Activated CD4-positive, alpha-beta T cell treated with anti-CD3 and anti-CD28 coated beads, Interleukin-2, Interleukin-6, amounts not matched to agents 100 ng/mL and 50 ng/mL, durations not matched to agents 16 hours and 8 hours (primary cell): ENCODE results near the gene TNNT3.
"Not testable (repeated sequence)": the region's sequence is repeated elsewhere in the genome, so short reads cannot be mapped to it uniquely, and the experiment has no call there.

Source experiments
- DNase-seq: peaks from one replicate; pipeline ENCODE4 v3.0.0-alpha.2; 2020

Gene TNNT3

DNA sequence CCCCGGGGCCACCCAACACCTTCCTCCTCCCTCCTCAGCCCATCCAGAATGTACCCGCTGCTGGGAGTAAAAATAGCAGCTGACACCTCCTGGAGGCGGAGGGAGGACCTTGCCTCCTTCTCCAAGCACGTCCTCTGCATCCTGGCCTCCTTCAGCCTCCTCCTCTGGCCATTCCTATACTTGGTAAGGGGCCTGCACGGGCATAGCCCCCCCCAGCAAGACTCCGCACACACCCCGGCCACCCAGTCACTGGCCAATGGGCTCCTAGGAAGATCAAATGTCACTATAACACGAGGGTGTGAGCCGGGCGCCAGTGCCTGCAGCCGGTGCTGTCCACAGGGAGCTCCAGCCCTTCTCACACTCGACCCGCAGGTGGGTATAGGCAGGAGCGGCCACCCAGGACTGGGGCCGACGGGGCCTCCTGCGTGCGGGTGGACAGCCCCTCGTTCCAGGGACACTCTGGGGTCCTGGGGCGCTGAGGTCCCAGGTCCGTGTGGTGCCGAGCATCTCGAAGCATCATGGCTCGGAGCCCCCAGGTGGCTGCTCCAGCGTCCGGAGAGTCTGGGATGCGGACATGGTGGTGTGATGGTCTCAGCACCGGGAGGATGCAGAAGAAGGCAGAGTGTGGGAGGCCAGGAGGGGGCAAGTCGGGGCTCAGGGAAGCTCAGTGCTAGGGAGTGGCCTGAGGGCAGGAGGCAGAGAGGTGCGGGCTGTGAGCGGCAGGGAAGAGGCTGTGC is at the start of gene TNNT3:
Gene TNNT3 (plus strand): TSS at position 313 of the 737 bp plus-strand sequence. CDS start 3,172 bp downstream, outside the sequence.
- DNase-seq = no peak

DNA sequence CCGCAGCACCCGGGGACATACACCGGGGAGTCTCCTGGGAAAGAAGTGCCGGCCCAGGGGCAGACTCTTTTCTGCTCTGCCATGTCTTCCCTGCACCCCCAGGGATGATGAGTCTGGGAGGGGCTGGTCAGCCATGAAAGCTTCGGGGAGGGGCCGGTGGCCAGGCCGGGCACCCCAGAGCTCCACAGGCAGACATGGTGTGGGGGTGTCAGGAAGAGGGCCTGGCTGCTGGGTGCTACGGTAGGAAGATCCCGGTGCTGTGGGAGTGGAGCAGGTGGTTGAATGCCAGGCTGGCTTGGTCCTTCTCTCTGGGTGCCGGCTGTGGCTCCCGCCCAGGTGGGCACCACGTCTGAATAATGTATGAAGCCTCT is 49.2 kb upstream of the TNNT3 start:
- no peak for DNase-seq

DNA sequence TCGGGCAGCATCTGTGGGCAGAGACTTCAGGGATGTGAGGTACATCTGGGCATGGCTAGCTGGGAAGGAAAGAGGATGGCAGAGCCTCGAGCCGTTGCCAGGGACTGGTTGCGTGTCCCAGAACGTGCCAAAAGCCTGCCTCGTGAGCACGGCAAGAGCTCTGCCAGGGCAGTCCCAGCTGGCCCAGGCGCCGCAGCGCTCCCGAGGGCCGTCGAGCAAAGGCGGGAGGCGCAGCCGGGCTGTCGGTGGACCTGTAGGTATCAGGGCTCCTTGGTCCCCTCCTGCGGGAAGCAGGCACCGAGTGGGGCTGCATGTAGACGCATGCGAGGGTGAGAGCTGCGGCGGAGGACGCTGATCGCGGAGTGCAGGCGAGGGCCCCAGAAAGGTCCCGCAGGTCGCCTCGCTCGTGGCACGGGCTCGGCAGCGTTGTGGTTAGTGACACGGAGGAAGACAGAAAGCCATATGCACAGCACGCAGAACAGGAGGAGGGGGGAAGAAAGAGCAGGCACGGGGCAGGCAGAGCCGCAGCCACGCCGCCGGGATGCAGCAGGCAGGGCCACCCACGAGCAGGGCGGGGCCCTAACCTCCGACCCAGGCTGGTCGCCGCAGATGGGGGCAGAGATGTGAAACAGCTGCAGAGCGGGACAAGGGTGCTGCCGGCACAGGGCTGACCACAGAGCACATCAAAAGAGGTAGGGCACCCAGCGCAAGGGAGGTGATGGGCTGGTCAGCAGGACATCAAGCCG is 48.6 kb upstream of the TNNT3 start:
- peak; percentile 33 for DNase-seq

DNA sequence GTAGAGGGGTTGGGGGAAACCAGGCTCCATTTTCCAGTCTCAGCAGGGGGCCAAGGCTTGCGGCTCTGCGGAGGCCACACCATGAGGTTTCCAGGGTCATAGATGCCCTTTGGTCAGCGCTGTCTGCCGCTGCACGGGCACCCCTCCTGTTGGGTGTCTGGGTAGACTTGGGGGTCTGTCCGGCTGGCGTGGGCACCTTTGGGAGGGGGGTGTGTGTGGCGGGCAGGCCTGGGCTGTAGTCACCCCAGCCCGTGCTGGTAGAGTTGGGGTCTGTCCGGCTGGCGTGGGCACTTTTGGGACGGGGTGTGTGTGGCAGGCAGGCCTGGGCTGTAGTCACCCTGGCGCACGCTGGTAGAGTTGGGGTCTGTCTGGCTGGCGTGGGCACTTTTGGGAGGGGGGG is 48.0 kb upstream of the TNNT3 start:
- DNase-seq = no peak

DNA sequence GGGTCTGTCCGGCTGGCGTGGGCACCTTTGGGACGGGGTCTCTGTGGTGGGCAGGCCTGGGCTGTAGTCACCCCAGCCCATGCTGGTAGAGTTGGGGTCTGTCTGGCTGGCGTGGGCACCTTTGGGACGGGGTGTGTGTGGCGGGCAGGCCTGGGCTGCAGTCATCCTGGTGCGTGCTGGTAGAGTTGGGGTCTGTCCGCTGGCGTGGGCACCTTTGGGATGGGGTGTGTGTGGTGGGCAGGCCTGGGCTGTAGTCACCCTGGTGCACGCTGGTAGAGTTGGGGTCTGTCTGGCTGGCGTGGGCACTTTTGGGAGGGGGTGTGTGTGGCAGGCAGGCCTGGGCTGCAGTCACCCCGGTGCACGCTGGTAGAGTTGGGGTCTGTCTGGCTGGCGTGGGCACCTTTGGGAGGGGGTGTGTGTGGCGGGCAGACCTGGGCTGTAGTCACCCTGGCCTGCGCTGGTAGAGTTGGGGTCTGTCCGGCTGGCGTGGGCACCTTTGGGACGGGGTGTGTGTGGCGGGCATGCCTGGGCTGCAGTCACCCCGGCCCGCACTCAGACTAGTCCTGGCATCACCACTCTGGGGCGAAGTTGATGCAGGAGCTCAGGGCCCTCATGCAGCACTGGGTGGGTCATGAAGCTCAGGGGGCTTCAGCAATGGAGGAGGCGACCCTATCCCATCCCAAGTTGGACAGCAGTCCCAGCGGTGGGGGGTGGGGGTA is 47.1 kb upstream of the TNNT3 start:
- no peak for DNase-seq

DNA sequence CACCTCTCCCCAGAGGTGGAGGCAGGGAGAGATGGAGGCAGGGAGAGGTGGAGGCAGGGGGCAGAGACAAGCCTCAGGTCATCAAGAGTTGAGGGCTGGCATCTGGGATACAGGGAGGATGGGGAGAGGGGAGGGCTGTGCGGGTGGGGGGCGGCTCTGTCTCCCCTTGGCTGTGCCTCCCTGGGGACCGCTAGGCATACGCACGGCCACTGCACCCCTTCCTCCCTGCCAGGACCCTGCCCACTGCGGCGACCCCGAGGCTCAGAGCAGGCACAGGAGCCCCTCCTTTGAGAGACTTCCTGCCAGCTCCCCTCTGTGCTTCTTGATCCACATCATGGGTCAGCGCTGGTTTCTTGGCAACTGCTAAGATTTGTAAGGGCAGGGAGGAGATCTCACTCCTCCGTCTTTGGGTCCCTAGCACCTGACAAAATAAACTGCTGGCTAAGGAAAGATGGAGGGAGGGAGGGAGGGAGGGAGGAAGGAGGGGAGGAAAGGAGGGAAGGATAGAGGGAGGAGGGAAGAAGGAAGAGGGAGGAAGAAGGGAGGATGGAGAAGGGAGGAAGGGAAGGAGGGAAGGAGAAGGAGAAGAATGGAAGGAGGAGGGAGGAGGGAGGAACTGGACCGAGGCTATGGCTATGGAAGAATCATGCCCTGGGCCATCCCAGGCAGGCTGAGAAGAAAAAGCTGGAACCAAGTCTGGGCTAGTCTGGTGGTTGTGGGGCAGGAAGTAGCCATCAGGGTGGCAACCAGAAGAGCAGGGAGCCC is 46.3 kb upstream of the TNNT3 start:
- DNase-seq = no peak

DNA sequence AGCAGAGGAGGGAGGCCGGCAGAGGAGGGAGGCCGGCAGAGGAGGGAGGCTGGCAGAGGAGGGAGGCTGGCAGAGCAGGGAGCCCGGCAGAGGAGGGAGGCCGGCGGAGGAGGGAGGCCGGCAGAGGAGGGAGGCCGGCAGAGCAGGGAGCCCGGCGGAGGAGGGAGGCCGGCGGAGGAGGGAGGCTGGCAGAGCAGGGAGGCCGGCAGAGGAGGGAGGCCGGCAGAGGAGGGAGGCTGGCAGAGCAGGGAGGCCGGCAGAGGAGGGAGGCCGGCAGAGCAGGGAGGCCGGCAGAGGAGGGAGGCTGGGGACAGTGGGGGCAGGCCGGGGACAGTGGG is 45.7 kb upstream of the TNNT3 start:
- not testable (repeated sequence) for DNase-seq

DNA sequence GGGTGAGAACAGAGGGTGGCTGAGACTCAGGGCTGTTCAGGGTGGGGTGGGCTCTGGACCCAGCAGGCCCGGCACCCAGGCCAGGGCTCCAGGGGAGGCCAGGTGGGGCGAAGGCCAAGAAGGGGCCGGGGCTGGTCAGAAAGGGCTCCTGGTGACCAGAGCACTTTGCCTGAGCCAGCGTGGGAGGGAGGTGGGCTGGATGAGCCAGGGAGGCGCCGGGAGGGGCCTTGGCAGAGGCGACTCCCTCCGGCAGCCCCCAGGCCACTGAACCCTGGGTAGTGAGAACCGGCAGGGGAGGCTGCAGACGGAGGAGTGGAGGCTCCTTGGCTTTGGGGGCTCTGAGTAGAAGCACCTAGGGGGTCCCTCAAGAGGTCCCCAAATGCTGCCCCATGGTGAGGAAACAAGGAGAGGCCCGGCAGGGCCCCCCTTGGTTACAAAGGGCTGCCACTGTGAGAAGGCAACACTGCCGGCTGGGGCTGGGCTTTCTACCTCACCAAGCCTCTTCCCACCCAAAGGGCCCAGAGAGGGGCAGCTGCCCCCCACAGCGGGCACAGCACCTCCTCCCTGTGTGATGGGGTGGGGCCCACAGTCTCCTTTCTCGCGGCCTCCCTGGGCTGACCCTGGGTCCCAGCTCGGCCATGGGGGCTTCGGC is 44.9 kb upstream of the TNNT3 start:
- not testable (repeated sequence) for DNase-seq

DNA sequence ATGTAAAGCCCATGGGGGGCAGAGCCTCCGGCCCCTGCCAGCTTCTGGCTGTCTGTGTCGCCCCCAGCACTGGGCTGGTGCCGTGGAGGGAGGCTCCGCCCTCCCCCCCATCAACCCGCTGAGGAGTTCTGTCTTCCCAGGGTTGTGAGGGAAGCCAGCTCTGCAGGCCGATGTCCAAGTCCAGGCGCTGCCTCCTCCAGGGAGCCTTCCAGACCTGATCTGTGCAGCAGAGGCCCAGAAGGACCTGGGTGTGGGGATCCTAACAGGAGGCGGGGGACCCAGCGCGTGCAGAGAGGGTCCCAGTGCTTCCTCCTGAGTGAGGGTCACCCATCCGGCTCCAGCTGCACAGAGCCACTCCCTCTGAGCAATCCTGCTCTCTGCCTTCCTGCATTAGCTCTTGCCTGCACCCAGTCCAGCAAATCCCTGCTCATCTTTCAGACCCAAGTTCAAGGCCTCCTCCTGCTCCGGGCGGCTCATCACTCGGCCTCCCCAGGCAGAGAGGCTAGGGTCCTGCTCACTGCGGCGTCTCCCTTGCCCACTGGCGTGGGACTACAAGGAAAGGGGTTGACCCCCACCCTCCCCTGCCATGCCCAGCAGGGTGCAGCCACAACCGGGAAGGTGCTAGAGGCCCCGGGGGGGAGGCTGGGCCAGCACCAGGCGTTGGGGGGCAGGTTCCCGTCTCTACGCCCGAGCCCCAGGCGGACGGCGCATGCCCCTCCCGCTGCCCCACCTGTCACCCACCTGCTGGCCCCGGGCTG is 44.2 kb upstream of the TNNT3 start:
- no peak for DNase-seq

DNA sequence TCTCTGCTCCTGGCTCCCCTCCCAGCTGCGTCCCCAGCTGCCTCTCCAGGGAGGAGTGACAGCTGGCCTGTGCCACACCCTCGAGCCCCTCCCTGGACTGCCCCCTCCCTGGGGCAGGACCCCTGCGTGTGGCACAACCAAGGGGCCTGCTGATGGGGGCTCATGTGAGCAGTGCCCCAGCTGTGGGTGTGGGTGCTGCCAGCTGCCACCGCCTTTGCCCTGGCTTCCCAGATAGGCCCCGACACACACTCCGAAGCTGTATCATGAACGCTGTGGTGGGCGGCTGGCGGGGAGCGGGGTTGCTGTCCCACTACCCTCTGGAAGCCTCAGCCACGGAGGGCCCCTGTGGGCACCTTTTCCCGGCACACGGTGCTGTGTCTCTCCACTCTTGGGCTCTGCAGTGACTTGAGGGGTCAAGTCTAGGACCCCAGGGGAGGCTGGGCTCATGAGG is 43.6 kb upstream of the TNNT3 start:
- not testable (repeated sequence) for DNase-seq

DNA sequence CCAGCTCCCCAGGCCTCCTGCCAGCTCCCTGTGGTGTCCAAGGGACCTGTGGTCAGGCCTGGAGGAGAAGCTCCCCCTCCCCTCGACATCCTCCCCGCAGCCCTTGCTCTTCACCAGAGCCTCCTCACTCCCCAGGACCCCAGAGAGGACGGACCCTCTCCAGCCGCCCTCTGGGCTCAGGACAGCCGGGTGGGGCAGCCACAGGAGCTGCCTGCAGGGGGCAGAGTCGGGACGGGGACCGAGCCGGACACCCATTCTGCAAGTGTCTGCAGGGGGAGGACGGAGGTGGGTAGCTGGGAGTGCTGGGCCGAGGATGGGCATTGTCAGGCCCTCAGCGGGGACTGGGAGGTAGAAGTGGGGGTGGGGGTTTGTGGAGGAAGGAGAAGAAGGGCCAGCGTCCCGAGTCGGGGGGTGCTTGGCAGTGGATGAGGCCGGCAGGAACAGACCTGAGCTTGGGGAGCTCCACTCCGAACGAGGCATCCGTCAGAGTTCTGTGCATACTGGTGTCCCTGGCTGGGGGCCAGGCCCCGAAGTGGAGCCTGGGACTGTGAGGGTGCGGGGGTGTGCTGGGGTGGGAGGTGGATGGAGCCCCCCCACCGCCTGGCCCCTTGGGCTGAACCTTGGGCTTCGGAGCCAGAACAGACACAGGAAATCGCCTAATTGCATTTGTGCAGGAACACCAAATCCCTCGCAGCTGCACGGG is 43.0 kb upstream of the TNNT3 start:
- no peak for DNase-seq

DNA sequence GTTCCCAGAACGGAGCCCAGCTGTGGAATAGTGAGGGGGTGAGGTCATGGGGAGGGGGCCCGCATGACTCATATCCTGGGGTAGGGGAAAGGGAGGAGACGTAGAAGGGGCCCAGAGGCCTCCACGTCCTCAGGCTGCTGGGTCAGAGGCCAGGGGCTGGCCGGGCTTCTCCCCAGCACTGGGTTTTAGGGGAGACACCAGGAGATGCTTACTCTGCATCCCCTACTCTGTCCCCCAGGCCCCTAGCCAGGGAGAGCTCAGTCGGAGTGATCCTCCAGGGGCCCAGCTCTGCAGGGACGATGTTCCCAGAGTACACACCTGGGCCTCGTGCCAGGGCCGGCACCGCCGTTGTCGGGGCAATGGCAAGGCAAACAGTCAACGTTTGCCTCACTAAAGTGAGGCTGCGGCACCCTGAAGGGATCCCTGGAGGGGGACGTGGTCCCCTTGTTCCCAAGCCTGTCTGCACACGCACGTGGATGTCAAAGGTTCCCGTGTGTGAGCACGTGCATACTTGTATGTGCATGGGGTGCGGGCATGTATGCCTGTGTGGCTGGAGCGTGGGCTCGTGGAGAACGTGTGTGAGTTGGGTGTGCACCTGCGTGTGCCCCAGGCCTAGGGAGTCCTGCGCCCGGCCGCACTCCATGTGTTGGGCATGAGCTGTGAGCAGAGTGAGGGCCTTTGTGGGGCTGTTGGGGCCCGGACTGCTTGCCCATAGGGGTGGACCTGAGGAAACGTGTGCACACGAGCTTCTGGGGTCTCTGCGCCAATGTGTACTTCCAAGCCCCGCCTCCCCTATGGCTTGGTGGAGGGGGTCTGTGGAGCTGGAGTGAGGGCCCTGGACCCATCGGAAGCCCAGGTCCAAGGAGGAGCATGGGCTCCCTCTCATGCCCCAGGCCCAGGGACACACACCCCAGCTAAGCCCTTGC is 42.0 kb upstream of the TNNT3 start:
- no peak for DNase-seq

DNA sequence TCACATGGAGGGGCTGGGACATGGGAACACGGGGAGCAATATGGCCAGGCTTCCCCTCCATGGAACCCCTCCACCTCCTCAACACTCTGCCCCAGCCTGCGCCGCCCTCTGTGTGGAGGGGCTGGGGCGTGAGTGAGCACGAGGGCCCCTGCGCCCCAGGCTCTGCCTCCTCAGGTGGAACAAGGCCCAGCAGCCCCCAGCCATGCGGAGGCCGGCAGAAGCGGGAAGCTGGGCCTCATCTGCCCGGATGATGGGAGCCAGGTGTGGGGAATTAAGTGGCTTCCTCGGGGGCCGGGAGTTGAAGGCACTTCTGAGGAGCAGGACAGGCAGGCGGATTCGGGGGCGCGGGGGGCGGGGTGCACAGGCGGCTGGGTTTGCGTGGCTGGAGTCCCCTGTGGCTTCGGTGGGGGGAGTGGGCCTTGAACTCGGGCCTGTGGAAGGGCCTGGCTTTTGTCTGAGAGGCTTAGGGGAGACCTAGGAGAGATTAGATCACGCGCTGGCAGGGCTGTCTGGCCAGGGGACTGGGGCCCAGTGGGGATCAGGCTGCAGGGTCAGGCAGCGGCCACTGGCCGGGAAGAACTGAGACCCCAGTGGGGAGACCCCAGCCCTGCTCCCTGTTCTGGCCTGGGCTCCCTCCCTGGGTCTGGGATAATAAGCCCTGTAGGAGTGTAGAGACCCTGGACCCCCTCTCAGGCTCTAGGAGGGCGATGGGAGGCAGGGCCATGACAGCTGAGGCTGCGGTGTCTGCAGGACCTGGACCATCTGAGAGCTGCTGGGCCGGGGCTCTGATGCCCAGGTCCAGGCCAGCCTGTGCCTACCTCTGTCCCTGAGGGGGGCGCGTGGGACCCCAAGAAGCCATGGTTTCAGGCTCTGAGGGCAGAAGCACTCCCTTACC is 41.1 kb upstream of the TNNT3 start:
- no peak for DNase-seq

DNA sequence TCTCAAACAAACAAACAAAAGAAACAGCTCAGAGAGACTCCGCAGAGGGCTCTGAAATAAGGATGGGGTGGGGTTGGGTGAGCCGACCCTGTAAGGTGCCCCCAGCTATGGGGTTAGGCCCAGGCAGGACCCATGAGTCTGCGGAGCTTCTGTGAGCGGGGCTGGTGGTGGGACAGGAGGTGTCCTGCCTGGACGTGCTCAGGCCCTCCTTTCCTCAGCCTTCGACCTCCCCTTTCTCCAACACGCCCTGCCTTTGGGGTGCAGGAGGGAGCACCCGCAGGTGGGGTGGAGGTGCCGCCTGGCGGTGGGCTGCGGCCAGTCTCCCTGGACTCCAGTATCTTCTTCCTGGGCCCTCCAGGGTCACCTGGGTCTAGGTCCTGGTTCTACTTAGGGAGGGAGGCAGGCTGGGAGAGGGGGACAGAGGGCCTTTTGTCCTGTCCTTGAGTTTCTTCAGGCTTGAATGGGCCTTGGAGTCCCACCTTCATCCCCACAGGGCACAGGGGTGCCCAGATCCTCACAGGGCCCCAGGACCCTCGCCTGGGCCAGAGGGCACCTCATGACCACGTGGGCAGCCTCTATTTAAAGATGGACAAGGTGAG is 40.1 kb upstream of the TNNT3 start:
- DNase-seq = no peak

DNA sequence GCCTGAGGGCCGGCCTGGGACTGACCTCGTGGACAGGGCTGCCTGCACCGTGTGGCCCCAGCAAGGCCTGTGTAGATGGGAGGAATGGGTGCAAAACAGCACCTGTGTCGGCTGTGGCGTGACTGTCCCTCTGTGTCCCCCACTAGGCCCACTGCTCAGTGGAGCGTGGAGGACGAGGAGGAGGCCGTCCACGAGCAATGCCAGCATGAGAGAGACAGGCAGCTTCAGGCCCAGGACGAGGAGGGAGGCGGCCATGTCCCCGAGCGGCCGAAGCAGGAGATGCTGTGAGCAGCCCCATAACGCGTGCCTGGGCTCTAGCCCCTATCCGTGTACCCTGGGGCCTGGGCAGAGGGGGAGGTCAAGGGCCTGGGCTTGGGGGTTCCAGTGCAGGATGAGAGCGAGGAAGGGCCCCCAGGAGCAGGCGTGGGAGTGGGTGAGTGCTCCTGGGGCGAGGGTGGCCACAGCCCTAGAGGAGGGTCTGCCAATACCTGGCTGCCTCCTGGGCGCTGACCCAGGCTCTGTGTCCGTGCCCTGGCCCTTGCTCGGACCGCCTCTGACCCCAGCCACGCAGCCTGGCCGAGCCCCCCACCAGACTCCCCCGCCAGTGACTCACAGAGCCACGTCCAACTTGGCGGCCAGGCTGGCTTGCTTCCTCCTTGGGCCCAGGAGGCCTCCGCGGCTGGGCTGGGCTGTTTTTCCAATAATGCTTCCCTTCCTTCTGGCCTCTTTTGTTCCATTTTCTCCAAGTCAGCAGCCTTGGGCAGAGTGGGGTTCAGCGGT is 39.4 kb upstream of the TNNT3 start:
- no peak for DNase-seq

DNA sequence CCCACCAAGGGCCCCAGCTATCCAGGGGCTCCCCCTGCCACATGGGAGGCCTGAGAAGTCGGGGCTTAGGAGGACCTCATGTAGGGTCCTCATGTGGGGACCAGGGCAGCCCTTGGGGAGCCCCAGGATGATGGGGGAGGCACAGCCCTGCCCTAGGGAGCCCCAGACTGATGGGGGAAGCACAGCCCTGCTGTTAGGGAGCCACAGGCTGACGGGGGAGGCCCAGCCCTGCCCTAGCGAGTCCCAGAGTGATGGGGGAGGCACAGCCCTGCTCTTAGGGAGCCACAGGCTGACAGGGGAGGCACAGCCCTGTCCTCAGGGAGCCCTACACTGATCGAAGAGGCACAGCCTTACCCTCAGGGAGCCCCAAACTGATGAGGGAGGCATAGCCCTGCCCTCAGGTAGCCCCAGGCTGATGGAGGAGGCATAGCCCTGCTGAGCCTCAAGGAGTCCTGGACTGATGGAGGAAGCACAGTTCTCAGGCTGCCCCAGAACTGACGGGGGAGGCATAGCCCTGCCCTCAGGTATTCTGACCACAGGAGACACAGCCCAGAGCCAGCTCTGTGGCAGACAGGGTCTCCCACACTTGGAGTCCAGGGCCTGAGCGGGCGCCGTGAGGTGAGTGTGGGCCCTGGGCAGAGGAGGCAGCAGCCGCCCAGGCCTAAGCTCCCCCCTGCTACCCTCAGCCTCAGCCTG is 38.6 kb upstream of the TNNT3 start:
- no peak for DNase-seq
